ENCODE data around the gene MRNIP.
"Not testable (repeated sequence)": the region's sequence is repeated elsewhere in the genome, so short reads cannot be mapped to it uniquely, and the experiment has no call there.

MRNIP gene

GRCh38 chr5:179839328-179840256 lies 19.0 kb downstream of the MRNIP start:
- H3K9me3 ChIP-seq (ENCODE audit: control extremely low read depth in 1 of 5, control insufficient read depth in 4 of 5, insufficient read depth in 2 of 5, low read depth in 1 of 5, low read length in 4 of 5), result peaks cover 0 to 4% (median 2%) of the 10 kb centered on the region in 5 experiments
- peaks cover 13 to 72% (median 39%) of the 10 kb centered on the region in 4 experiments for H3K36me3 ChIP-seq (ENCODE audit: control insufficient read depth in 4 of 4, insufficient read depth in 4 of 4, low read length in 3 of 4)
- H3K4me1 ChIP-seq (ENCODE audit: control extremely low read depth in 1 of 4, control insufficient read depth in 4 of 4, insufficient read depth in 4 of 4, low read length in 3 of 4), result peaks cover 0 to 2% (median 0%) of the 10 kb centered on the region in 4 experiments
- no peak for DNase-seq
- ChIA-PET CTCF (interaction anchor here (0.8 kb wide), 1 partner anchor 8 kb away, joined by 3 read pairs; no protein-coding TSS in a partner anchor), POLR2A (interaction anchor here (0.6 kb wide), 1 partner anchor 12 kb away, joined by 3 read pairs; no protein-coding TSS in a partner anchor)
- H3K27ac ChIP-seq (ENCODE audit: insufficient read depth in 1 of 2, low read depth in 1 of 2, low read length in 2 of 2, poor library complexity in 1 of 2, severe bottlenecking in 2 of 2), result no peak overlapping the region
- no peaks in the 10 kb centered on the region for H3K27me3 ChIP-seq (replicated peaks in 2 of 5; ENCODE audit: control insufficient read depth in 4 of 5, insufficient read depth in 5 of 5, low read length in 4 of 5)
- WGBS (ENCODE audit: insufficient coverage), result over 99% methylated on average over 13 of the region's 16 CpGs
- no peak overlapping the region for H3K4me3 ChIP-seq (ENCODE audit: control insufficient read depth in 1 of 7, extremely low read depth in 1 of 7, insufficient read depth in 4 of 7, low read depth in 2 of 7, low read length in 6 of 7)

- CTCF ChIA-PET, result interaction anchor here (1.0 to 1.6 kb wide), 6 partner anchors 10 to 83 kb away, joined by 3 to 5 read pairs (median 4); no protein-coding TSS in a partner anchor
Observed at GRCh38 chr5:179837076-179838011, 21.3 kb downstream of the MRNIP start.

GRCh38 chr5:179836225-179837019 lies 22.2 kb downstream of the MRNIP start:
- Histone ChIP-seq H3K4me1 (ENCODE audit: control extremely low read depth in 1 of 4, control insufficient read depth in 4 of 4, insufficient read depth in 4 of 4, low read length in 3 of 4) (peaks cover 0 to 2% (median 0%) of the 10 kb centered on the region in 4 experiments), H3K4me3 (ENCODE audit: control insufficient read depth in 1 of 7, extremely low read depth in 1 of 7, insufficient read depth in 4 of 7, low read depth in 2 of 7, low read length in 6 of 7) (no peak overlapping the region), H3K36me3 (ENCODE audit: control insufficient read depth in 4 of 4, insufficient read depth in 4 of 4, low read length in 3 of 4) (peaks cover 22 to 83% (median 57%) of the 10 kb centered on the region in 4 experiments), H3K27ac (ENCODE audit: insufficient read depth in 1 of 2, low read depth in 1 of 2, low read length in 2 of 2, poor library complexity in 1 of 2, severe bottlenecking in 2 of 2) (peak overlapping the region in 1 of 2 experiments; percentile 40), H3K9me3 (ENCODE audit: control extremely low read depth in 1 of 5, control insufficient read depth in 4 of 5, insufficient read depth in 2 of 5, low read depth in 1 of 5, low read length in 4 of 5) (no peaks in the 10 kb centered on the region), H3K27me3 (replicated peaks in 2 of 5; ENCODE audit: control insufficient read depth in 4 of 5, insufficient read depth in 5 of 5, low read length in 4 of 5) (no peaks in the 10 kb centered on the region)
- POLR2A ChIA-PET, result interaction anchor here (0.5 to 2.4 kb wide), 7 partner anchors 9 to 104 kb away, joined by 3 to 10 read pairs (median 4); no protein-coding TSS in a partner anchor
- peak; percentile 55 to 83 (median 77) for DNase-seq
- CTCF ChIA-PET, result interaction anchor here (1.0 to 1.6 kb wide), 4 partner anchors 11 to 82 kb away, joined by 3 to 6 read pairs (median 4); no protein-coding TSS in a partner anchor
- 93% methylated on average over 19 of the region's 19 CpGs for WGBS (ENCODE audit: insufficient coverage)

More at GRCh38 chr5:179837076-179838011, 21.3 kb downstream of the MRNIP start:
- Histone ChIP-seq H3K4me1 (ENCODE audit: control extremely low read depth in 1 of 4, control insufficient read depth in 4 of 4, insufficient read depth in 4 of 4, low read length in 3 of 4) (peaks cover 0 to 2% (median 0%) of the 10 kb centered on the region in 4 experiments), H3K4me3 (ENCODE audit: control insufficient read depth in 1 of 7, extremely low read depth in 1 of 7, insufficient read depth in 4 of 7, low read depth in 2 of 7, low read length in 6 of 7) (no peak overlapping the region), H3K9me3 (ENCODE audit: control extremely low read depth in 1 of 5, control insufficient read depth in 4 of 5, insufficient read depth in 2 of 5, low read depth in 1 of 5, low read length in 4 of 5) (no peaks in the 10 kb centered on the region), H3K27me3 (replicated peaks in 2 of 5; ENCODE audit: control insufficient read depth in 4 of 5, insufficient read depth in 5 of 5, low read length in 4 of 5) (no peaks in the 10 kb centered on the region), H3K36me3 (ENCODE audit: control insufficient read depth in 4 of 4, insufficient read depth in 4 of 4, low read length in 3 of 4) (peaks cover 21 to 80% (median 56%) of the 10 kb centered on the region in 4 experiments), H3K27ac (ENCODE audit: insufficient read depth in 1 of 2, low read depth in 1 of 2, low read length in 2 of 2, poor library complexity in 1 of 2, severe bottlenecking in 2 of 2) (peak overlapping the region in 1 of 2 experiments; percentile 36)
- POLR2A ChIA-PET, result interaction anchor here (0.5 to 2.4 kb wide), 9 partner anchors 8 to 94 kb away, joined by 3 to 10 read pairs (median 3); partner anchors contain the start of gene SQSTM1
- DNase-seq, result no peak
- WGBS (ENCODE audit: insufficient coverage), result 95% methylated on average over 13 of the region's 15 CpGs

- POLR2A ChIA-PET; H3K4me3 ChIP-seq (ENCODE audit: control insufficient read depth in 1 of 7, extremely low read depth in 1 of 7, insufficient read depth in 4 of 7, low read depth in 2 of 7, low read length in 6 of 7); H3K9me3 ChIP-seq (ENCODE audit: control extremely low read depth in 1 of 5, control insufficient read depth in 4 of 5, insufficient read depth in 2 of 5, low read depth in 1 of 5, low read length in 4 of 5); DNase-seq; H3K4me1 ChIP-seq (ENCODE audit: control extremely low read depth in 1 of 4, control insufficient read depth in 4 of 4, insufficient read depth in 4 of 4, low read length in 3 of 4); H3K27me3 ChIP-seq (replicated peaks in 2 of 5; ENCODE audit: control insufficient read depth in 4 of 5, insufficient read depth in 5 of 5, low read length in 4 of 5); H3K27ac ChIP-seq (ENCODE audit: insufficient read depth in 1 of 2, low read depth in 1 of 2, low read length in 2 of 2, poor library complexity in 1 of 2, severe bottlenecking in 2 of 2): not testable (repeated sequence)
- H3K36me3 ChIP-seq (ENCODE audit: control insufficient read depth in 4 of 4, insufficient read depth in 4 of 4, low read length in 3 of 4), result peaks cover 19 to 84% (median 59%) of the 10 kb centered on the region in 4 experiments
- CTCF ChIA-PET, result interaction anchor here (1.0 to 14.0 kb wide), 2 partner anchors 33 to 37 kb away, joined by 4 to 124 read pairs; no protein-coding TSS in a partner anchor
- 100% methylated on average over 5 of the region's 28 CpGs for WGBS (ENCODE audit: insufficient coverage)
Observed at GRCh38 chr5:179834871-179835270, 23.7 kb downstream of the MRNIP start.

GRCh38 chr5:179834120-179834519 lies 24.5 kb downstream of the MRNIP start:
- Histone ChIP-seq H3K4me3 (ENCODE audit: control insufficient read depth in 1 of 7, extremely low read depth in 1 of 7, insufficient read depth in 4 of 7, low read depth in 2 of 7, low read length in 6 of 7) (no peak overlapping the region), H3K27me3 (replicated peaks in 2 of 5; ENCODE audit: control insufficient read depth in 4 of 5, insufficient read depth in 5 of 5, low read length in 4 of 5) (no peaks in the 10 kb centered on the region), H3K36me3 (ENCODE audit: control insufficient read depth in 4 of 4, insufficient read depth in 4 of 4, low read length in 3 of 4) (peaks cover 15 to 85% (median 62%) of the 10 kb centered on the region in 4 experiments), H3K27ac (ENCODE audit: insufficient read depth in 1 of 2, low read depth in 1 of 2, low read length in 2 of 2, poor library complexity in 1 of 2, severe bottlenecking in 2 of 2) (no peak overlapping the region), H3K9me3 (ENCODE audit: control extremely low read depth in 1 of 5, control insufficient read depth in 4 of 5, insufficient read depth in 2 of 5, low read depth in 1 of 5, low read length in 4 of 5) (no peaks in the 10 kb centered on the region), H3K4me1 (ENCODE audit: control extremely low read depth in 1 of 4, control insufficient read depth in 4 of 4, insufficient read depth in 4 of 4, low read length in 3 of 4) (peaks cover 0 to 2% (median 0%) of the 10 kb centered on the region in 4 experiments)
- WGBS (ENCODE audit: insufficient coverage), result 100% methylated on average over 1 of the region's 8 CpGs
- ChIA-PET CTCF (interaction anchor here (0.8 to 14.0 kb wide), 4 partner anchors 12 to 40 kb away, joined by 3 to 124 read pairs (median 4); no protein-coding TSS in a partner anchor), POLR2A (interaction anchor here (0.9 kb wide), 1 partner anchor 25 kb away, joined by 3 read pairs; the partner anchor contains the start of gene MRNIP)
- no peak for DNase-seq

- CTCF ChIA-PET, result interaction anchor here (0.5 to 14.0 kb wide), 5 partner anchors 12 to 39 kb away, joined by 3 to 124 read pairs (median 3); no protein-coding TSS in a partner anchor
- 100% methylated on average over 2 of the region's 3 CpGs for WGBS (ENCODE audit: insufficient coverage)
- Histone ChIP-seq H3K4me3 (ENCODE audit: control insufficient read depth in 1 of 7, extremely low read depth in 1 of 7, insufficient read depth in 4 of 7, low read depth in 2 of 7, low read length in 6 of 7) (no peak overlapping the region), H3K4me1 (ENCODE audit: control extremely low read depth in 1 of 4, control insufficient read depth in 4 of 4, insufficient read depth in 4 of 4, low read length in 3 of 4) (peaks cover 0 to 2% (median 0%) of the 10 kb centered on the region in 4 experiments), H3K9me3 (ENCODE audit: control extremely low read depth in 1 of 5, control insufficient read depth in 4 of 5, insufficient read depth in 2 of 5, low read depth in 1 of 5, low read length in 4 of 5) (no peaks in the 10 kb centered on the region), H3K27ac (ENCODE audit: insufficient read depth in 1 of 2, low read depth in 1 of 2, low read length in 2 of 2, poor library complexity in 1 of 2, severe bottlenecking in 2 of 2) (no peak overlapping the region), H3K27me3 (replicated peaks in 2 of 5; ENCODE audit: control insufficient read depth in 4 of 5, insufficient read depth in 5 of 5, low read length in 4 of 5) (no peaks in the 10 kb centered on the region), H3K36me3 (ENCODE audit: control insufficient read depth in 4 of 4, insufficient read depth in 4 of 4, low read length in 3 of 4) (peaks cover 19 to 88% (median 66%) of the 10 kb centered on the region in 4 experiments)
- no peak for DNase-seq
- POLR2A ChIA-PET, result interaction anchor here (0.9 kb wide), 1 partner anchor 25 kb away, joined by 3 read pairs; the partner anchor contains the start of gene MRNIP
Observed at GRCh38 chr5:179833709-179834070, 24.9 kb downstream of the MRNIP start.
